GM23338 (cell line): ENCODE measurements around the gene TACC3.

Experiments
- POLR2AphosphoS5 ChIP-seq: IDR thresholded peaks from 2 replicates; pipeline ENCODE4 v1.6.1; 2016; ENCODE audit warnings: antibody characterized with exemption, low read depth
- STAT1 ChIP-seq: IDR thresholded peaks from one replicate; pipeline ENCODE4 v1.6.1; 2016; ENCODE audit warnings: antibody characterized with exemption; ENCODE audit not compliant: unreplicated experiment
- TF ChIP-seq, protein P1 (sequence below), 2 experiments: fragments of 200-600 bp in 1 of 2; sonication (generic) in 1 of 2; conservative IDR thresholded peaks; 2 replicates each; pipeline versions ENCODE4 v1.5.1 to v1.6.1; 2016 to 2017; ENCODE audit warnings: antibody characterized with exemption in 2 of 2, low read depth in 2 of 2, mild to moderate bottlenecking in 2 of 2, moderate library complexity in 1 of 2

- no peak for TF ChIP-seq POLR2AphosphoS5
- no peak for TF ChIP-seq STAT1
- TF ChIP-seq, protein P1, sequence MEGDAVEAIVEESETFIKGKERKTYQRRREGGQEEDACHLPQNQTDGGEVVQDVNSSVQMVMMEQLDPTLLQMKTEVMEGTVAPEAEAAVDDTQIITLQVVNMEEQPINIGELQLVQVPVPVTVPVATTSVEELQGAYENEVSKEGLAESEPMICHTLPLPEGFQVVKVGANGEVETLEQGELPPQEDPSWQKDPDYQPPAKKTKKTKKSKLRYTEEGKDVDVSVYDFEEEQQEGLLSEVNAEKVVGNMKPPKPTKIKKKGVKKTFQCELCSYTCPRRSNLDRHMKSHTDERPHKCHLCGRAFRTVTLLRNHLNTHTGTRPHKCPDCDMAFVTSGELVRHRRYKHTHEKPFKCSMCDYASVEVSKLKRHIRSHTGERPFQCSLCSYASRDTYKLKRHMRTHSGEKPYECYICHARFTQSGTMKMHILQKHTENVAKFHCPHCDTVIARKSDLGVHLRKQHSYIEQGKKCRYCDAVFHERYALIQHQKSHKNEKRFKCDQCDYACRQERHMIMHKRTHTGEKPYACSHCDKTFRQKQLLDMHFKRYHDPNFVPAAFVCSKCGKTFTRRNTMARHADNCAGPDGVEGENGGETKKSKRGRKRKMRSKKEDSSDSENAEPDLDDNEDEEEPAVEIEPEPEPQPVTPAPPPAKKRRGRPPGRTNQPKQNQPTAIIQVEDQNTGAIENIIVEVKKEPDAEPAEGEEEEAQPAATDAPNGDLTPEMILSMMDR (conservative IDR thresholded peaks at IDR 0.05; ENCODE audit: low read depth in 2 of 2): no peak
Observed at GRCh38 chr4:1751155-1751918, 30.0 kb downstream of the TACC3 start.
